GM23338 (cell line): Measurements from ENCODE around the gene ZNF853.

ENCODE experiments used
- CREB1 ChIP-seq: fragments of 250-450 bp; sonication (Bioruptor Pico); IDR thresholded peaks from 2 replicates; pipeline ENCODE4 v1.5.0; 2020; ENCODE audit warnings: low read depth, mild to moderate bottlenecking, moderate library complexity
- EZH2 ChIP-seq: fragments of 200-600 bp; sonication (generic); IDR thresholded peaks from one replicate; pipeline ENCODE4 v1.8.0; 2017; ENCODE audit warnings: antibody characterized with exemption, mild to moderate bottlenecking, low read depth; ENCODE audit not compliant: unreplicated experiment
- EZH2phosphoT487 ChIP-seq: fragments of 200-600 bp; sonication (generic); IDR thresholded peaks from one replicate; pipeline ENCODE4 v1.8.1; 2018; ENCODE audit warnings: antibody characterized with exemption; ENCODE audit not compliant: unreplicated experiment
- POLR2AphosphoS5 ChIP-seq: IDR thresholded peaks from 2 replicates; pipeline ENCODE4 v1.6.1; 2016; ENCODE audit warnings: antibody characterized with exemption, low read depth
- ZNF331 ChIP-seq: fragments of 250-450 bp; sonication (Bioruptor Pico); IDR thresholded peaks from 2 replicates; pipeline ENCODE4 v1.5.0; 2020; ENCODE audit warnings: low read depth, mild to moderate bottlenecking, moderate library complexity
- TF ChIP-seq, protein P1 (sequence below), 2 experiments: fragments of 200-600 bp in 1 of 2; sonication (generic) in 1 of 2; conservative IDR thresholded peaks; 2 replicates each; pipeline versions ENCODE4 v1.5.1 to v1.6.1; 2016 to 2017; ENCODE audit warnings: antibody characterized with exemption in 2 of 2, low read depth in 2 of 2, mild to moderate bottlenecking in 2 of 2, moderate library complexity in 1 of 2
- TF ChIP-seq, protein P2 (sequence below): fragments of 250-450 bp; sonication (Bioruptor Pico); IDR thresholded peaks from 2 replicates; pipeline ENCODE4 v1.5.0; 2020; ENCODE audit warnings: mild to moderate bottlenecking, moderate library complexity
- TF ChIP-seq, protein P3 (sequence below): IDR thresholded peaks from one replicate; pipeline ENCODE4 v1.6.1; 2018; ENCODE audit warnings: antibody characterized with exemption; ENCODE audit not compliant: unreplicated experiment

DNA sequence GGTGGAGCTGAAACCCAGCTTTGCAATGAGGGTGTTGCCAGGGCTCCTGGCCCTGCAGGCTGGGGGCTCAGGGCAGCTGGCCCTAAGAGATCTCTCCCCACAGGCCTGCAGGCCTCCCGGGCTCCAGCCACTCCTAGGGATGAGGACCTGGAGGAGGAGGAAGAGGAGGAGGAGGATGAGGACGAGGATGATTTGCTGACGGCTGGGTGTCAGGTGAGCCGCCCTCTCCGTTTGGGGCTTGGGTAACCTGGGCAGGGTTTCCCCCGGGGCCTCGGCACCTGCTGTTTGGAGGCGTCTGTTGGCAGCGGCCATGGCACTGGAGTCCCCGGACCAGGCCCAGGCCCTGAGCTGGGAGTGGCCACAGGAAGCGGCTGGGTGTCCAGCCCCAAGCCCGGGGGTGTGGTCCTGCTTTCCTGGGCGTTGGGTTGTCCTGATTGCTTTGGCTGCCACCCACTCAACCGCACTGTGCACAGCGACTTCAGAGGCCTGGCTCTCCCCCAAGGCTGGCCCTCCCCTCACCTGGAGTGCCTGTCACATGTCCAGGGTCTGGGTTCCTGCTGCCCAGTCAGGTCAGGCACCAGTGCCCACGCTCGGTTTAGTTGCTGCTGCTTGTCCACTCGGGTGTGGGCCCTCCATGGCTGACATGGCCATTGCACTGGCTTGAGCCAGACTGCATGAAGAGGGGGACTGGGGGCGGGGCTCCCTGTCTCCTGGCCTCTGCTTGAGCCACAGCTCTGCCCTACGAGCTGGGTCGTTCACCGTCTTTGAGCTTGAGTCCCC, 27.6 kb downstream of the ZNF853 start:
- TF ChIP-seq, protein P1, sequence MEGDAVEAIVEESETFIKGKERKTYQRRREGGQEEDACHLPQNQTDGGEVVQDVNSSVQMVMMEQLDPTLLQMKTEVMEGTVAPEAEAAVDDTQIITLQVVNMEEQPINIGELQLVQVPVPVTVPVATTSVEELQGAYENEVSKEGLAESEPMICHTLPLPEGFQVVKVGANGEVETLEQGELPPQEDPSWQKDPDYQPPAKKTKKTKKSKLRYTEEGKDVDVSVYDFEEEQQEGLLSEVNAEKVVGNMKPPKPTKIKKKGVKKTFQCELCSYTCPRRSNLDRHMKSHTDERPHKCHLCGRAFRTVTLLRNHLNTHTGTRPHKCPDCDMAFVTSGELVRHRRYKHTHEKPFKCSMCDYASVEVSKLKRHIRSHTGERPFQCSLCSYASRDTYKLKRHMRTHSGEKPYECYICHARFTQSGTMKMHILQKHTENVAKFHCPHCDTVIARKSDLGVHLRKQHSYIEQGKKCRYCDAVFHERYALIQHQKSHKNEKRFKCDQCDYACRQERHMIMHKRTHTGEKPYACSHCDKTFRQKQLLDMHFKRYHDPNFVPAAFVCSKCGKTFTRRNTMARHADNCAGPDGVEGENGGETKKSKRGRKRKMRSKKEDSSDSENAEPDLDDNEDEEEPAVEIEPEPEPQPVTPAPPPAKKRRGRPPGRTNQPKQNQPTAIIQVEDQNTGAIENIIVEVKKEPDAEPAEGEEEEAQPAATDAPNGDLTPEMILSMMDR (conservative IDR thresholded peaks at IDR 0.05; ENCODE audit: low read depth in 2 of 2) = no peak
- TF ChIP-seq, protein P2, sequence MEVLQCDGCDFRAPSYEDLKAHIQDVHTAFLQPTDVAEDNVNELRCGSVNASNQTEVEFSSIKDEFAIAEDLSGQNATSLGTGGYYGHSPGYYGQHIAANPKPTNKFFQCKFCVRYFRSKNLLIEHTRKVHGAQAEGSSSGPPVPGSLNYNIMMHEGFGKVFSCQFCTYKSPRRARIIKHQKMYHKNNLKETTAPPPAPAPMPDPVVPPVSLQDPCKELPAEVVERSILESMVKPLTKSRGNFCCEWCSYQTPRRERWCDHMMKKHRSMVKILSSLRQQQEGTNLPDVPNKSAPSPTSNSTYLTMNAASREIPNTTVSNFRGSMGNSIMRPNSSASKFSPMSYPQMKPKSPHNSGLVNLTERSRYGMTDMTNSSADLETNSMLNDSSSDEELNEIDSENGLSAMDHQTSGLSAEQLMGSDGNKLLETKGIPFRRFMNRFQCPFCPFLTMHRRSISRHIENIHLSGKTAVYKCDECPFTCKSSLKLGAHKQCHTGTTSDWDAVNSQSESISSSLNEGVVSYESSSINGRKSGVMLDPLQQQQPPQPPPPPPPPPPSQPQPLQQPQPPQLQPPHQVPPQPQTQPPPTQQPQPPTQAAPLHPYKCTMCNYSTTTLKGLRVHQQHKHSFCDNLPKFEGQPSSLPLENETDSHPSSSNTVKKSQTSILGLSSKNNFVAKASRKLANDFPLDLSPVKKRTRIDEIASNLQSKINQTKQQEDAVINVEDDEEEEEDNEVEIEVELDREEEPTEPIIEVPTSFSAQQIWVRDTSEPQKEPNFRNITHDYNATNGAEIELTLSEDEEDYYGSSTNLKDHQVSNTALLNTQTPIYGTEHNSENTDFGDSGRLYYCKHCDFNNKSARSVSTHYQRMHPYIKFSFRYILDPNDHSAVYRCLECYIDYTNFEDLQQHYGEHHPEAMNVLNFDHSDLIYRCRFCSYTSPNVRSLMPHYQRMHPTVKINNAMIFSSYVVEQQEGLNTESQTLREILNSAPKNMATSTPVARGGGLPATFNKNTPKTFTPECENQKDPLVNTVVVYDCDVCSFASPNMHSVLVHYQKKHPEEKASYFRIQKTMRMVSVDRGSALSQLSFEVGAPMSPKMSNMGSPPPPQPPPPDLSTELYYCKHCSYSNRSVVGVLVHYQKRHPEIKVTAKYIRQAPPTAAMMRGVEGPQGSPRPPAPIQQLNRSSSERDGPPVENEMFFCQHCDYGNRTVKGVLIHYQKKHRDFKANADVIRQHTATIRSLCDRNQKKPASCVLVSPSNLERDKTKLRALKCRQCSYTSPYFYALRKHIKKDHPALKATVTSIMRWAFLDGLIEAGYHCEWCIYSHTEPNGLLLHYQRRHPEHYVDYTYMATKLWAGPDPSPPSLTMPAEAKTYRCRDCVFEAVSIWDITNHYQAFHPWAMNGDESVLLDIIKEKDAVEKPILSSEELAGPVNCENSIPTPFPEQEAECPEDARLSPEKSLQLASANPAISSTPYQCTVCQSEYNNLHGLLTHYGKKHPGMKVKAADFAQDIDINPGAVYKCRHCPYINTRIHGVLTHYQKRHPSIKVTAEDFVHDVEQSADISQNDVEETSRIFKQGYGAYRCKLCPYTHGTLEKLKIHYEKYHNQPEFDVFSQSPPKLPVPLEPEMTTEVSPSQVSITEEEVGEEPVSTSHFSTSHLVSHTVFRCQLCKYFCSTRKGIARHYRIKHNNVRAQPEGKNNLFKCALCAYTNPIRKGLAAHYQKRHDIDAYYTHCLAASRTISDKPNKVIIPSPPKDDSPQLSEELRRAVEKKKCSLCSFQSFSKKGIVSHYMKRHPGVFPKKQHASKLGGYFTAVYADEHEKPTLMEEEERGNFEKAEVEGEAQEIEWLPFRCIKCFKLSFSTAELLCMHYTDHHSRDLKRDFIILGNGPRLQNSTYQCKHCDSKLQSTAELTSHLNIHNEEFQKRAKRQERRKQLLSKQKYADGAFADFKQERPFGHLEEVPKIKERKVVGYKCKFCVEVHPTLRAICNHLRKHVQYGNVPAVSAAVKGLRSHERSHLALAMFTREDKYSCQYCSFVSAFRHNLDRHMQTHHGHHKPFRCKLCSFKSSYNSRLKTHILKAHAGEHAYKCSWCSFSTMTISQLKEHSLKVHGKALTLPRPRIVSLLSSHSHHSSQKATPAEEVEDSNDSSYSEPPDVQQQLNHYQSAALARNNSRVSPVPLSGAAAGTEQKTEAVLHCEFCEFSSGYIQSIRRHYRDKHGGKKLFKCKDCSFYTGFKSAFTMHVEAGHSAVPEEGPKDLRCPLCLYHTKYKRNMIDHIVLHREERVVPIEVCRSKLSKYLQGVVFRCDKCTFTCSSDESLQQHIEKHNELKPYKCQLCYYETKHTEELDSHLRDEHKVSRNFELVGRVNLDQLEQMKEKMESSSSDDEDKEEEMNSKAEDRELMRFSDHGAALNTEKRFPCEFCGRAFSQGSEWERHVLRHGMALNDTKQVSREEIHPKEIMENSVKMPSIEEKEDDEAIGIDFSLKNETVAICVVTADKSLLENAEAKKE = no peak
- TF ChIP-seq POLR2AphosphoS5 (no peak), ZNF331 (CRISPR knock-in tag) (no peak), EZH2 (no peak), EZH2phosphoT487 (no peak), CREB1 (CRISPR knock-in tag) (no peak)
- TF ChIP-seq, protein P3, sequence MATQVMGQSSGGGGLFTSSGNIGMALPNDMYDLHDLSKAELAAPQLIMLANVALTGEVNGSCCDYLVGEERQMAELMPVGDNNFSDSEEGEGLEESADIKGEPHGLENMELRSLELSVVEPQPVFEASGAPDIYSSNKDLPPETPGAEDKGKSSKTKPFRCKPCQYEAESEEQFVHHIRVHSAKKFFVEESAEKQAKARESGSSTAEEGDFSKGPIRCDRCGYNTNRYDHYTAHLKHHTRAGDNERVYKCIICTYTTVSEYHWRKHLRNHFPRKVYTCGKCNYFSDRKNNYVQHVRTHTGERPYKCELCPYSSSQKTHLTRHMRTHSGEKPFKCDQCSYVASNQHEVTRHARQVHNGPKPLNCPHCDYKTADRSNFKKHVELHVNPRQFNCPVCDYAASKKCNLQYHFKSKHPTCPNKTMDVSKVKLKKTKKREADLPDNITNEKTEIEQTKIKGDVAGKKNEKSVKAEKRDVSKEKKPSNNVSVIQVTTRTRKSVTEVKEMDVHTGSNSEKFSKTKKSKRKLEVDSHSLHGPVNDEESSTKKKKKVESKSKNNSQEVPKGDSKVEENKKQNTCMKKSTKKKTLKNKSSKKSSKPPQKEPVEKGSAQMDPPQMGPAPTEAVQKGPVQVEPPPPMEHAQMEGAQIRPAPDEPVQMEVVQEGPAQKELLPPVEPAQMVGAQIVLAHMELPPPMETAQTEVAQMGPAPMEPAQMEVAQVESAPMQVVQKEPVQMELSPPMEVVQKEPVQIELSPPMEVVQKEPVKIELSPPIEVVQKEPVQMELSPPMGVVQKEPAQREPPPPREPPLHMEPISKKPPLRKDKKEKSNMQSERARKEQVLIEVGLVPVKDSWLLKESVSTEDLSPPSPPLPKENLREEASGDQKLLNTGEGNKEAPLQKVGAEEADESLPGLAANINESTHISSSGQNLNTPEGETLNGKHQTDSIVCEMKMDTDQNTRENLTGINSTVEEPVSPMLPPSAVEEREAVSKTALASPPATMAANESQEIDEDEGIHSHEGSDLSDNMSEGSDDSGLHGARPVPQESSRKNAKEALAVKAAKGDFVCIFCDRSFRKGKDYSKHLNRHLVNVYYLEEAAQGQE = no peak
